ENCODE results near the gene LPGAT1.
"Not testable (repeated sequence)": the region's sequence is repeated elsewhere in the genome, so short reads cannot be mapped to it uniquely, and the experiment has no call there.

Gene LPGAT1

GRCh38 chr1:211708006-211708405, 122.6 kb downstream of the LPGAT1 start:
- no peak for DNase-seq (ENCODE audit: extremely low read depth in 1 of 2, low read depth in 1 of 2)

- DNase-seq (ENCODE audit: extremely low read depth in 1 of 2, low read depth in 1 of 2), result no peak
These were observed 125.0 kb downstream of the LPGAT1 start for GRCh38 chr1:211705467-211706091.

GRCh38 chr1:211704543-211704942, 126.0 kb downstream of the LPGAT1 start:
- DNase-seq (ENCODE audit: extremely low read depth in 1 of 2, low read depth in 1 of 2), result no peak

- no peak for DNase-seq (ENCODE audit: extremely low read depth in 1 of 2, low read depth in 1 of 2)
These were observed 126.6 kb downstream of the LPGAT1 start for GRCh38 chr1:211703812-211704537.

GRCh38 chr1:211701733-211702132, 128.8 kb downstream of the LPGAT1 start:
- DNase-seq (ENCODE audit: extremely low read depth in 1 of 2, low read depth in 1 of 2), result no peak

- DNase-seq (ENCODE audit: extremely low read depth in 1 of 2, low read depth in 1 of 2), result no peak
These were observed 131.5 kb downstream of the LPGAT1 start for GRCh38 chr1:211699059-211699458.

GRCh38 chr1:211698161-211699026, 132.2 kb downstream of the LPGAT1 start:
- DNase-seq (ENCODE audit: extremely low read depth in 1 of 2, low read depth in 1 of 2), result peak; percentile 60 to 68

GRCh38 chr1:211697356-211697755, 133.2 kb downstream of the LPGAT1 start:
- DNase-seq (ENCODE audit: extremely low read depth in 1 of 2, low read depth in 1 of 2), result no peak

- DNase-seq (ENCODE audit: extremely low read depth in 1 of 2, low read depth in 1 of 2), result peak in 1 of 2 donors; percentile 16
These were observed 135.3 kb downstream of the LPGAT1 start for GRCh38 chr1:211695135-211695816.

- DNase-seq (ENCODE audit: extremely low read depth in 1 of 2, low read depth in 1 of 2), result not testable (repeated sequence)
These were observed 136.7 kb downstream of the LPGAT1 start for GRCh38 chr1:211693911-211694310.
